ENCODE measurements around the gene ATP11A. TPM values are rescaled to one million over a fixed set of nuclear protein-coding genes. Genes with fewer than 3 reads are reported as not detected.

Gene ATP11A
- polyA plus RNA-seq, 12 donors = 16.4 to 38.1 (median 22.5) TPM; not detected in 1

- no peak for DNase-seq
These were observed 213.3 kb downstream of the ATP11A start for GRCh38 chr13:112903071-112903577.

GRCh38 chr13:112903606-112904195, 213.9 kb downstream of the ATP11A start:
- no peak for DNase-seq

DNA sequence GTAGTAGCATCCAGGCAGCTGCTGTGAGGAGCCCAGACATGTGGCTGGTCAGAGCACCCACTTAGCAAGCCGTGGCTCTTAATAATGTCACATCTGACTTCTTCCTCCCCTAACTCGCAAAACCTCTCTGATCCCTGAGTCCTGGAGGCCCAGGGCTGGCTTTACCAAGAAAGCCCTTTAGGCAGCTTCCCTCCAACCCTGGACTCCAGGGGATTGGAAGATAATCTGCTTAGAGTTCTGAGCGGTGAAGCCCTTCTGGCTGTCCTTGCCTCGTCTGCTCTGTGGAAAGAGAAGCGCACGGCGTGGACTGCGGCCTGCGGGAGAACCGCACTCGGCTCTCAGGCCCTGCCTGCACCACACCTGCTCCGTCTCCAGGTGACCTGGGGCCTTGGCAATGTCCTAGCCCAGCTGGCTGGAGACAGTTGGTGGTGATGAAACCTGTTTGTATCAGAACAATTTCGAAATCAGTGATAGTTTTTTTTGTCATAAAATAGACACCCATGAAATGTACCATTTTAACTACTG, 214.7 kb downstream of the ATP11A start:
- DNase-seq = no peak

- DNase-seq = no peak
These were observed 215.2 kb downstream of the ATP11A start for GRCh38 chr13:112905086-112905485.

DNA sequence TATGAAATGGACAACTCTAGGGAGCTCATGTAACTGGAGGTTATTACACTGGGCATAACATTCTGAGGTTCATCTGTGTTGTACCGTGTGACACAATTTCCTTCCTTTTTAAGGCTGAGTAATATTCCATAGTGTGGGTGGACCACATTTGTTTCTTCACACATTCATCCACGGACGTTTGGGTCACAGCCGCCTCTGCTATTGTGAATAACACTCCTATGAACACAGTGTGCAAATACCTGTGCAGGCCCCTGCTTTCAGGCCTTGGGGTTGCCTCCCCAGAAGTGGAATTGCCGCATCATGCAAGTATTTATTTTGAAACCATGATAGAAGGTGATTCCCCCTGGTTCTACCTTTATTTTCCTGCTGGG, 215.8 kb downstream of the ATP11A start:
- no peak for DNase-seq

- no peak for DNase-seq
These were observed 216.3 kb downstream of the ATP11A start for GRCh38 chr13:112905990-112906641.

- DNase-seq = no peak
These were observed 217.4 kb downstream of the ATP11A start for GRCh38 chr13:112907286-112907685.

GRCh38 chr13:112907871-112908331, 218.1 kb downstream of the ATP11A start:
- no peak for DNase-seq

- no peak for DNase-seq
These were observed 218.5 kb downstream of the ATP11A start for GRCh38 chr13:112908342-112908741.

GRCh38 chr13:112910016-112910415, 220.2 kb downstream of the ATP11A start:
- DNase-seq = no peak

GRCh38 chr13:112910616-112911280, 220.9 kb downstream of the ATP11A start:
- no peak for DNase-seq

GRCh38 chr13:112911285-112911701, 221.5 kb downstream of the ATP11A start:
- no peak for DNase-seq

- no peak for DNase-seq
These were observed 222.0 kb downstream of the ATP11A start for GRCh38 chr13:112911883-112912282.

DNA sequence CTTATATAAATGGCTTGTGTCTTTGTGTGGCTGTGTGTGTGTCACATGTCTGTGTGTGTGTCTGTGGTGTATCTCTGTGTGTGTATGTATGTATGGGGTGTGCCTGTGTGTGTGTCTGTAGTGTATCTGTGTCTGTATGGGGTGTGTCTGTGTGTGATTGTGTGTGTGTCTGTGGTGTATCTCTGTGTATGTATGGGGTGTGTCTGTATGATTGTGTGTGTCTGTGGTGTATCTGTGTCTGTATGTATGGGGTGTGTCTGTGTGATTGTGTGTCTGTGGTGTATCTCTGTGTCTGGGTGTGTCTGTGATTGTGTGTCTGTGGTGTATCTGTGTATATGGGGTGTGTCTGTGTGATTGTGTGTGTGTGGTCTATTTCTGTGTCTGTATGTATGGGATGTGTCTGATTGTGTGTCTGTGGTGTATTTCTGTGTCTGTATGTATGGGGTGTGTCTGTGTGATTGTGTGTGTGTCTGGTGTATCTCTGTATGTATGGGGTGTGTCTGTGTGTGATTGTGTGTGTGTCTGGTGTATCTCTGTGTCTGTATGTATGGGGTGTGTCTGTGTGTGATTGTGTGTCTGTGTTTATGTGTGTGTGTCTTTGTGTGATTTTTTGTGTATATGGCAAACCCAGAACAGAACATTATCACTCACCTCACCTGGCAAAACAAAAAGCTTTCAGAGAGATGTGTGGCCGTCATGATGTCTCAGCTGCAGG, 223.0 kb downstream of the ATP11A start:
- DNase-seq = no peak

DNA sequence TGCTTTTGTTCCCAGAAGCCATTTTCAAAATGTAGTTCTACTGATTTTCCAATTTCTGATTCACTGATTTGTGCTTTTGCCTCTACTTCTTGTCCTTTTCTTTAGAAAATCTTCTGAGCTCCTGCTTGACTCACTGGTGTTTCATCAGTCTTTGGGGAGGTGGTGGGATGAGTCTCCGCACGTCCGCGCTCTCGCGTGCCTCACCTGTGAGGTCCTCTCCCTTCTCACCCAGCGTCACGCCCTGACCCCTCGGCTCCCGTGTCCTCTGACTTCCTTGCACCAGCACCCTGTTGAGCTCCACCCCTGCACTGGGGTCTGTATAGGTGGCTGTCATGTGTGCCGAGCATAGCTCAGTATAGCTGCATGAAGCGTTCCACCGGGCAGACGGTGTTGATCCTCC, 226.5 kb downstream of the ATP11A start:
- DNase-seq = no peak

GRCh38 chr13:112917056-112917664, 227.3 kb downstream of the ATP11A start:
- no peak for DNase-seq

GRCh38 chr13:112917737-112918136, 227.9 kb downstream of the ATP11A start:
- no peak for DNase-seq

DNA sequence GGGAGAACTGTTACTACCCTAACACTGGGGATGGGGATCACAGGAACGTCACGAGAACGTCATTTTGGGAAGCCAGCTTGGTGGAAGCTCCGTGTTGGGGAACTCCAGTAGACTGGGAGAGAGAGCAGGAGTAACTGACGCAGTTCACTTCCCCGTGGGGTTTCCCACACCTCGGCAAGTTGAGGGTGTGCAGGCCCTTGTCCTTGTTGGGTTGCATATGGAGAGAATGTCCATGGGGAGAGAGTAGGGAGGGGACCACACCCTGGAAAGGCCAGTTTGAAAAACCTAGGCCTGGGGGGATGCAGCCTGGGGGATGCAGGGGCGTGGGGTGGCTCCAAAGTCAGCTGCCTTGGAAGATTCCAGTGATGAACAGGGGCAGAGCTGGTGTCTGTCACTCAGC, 228.4 kb downstream of the ATP11A start:
- DNase-seq = no peak

GRCh38 chr13:112918746-112919145, 228.9 kb downstream of the ATP11A start:
- no peak for DNase-seq

GRCh38 chr13:112923962-112924361, 234.1 kb downstream of the ATP11A start:
- no peak for DNase-seq

GRCh38 chr13:112924365-112924764, 234.5 kb downstream of the ATP11A start:
- no peak for DNase-seq

DNA sequence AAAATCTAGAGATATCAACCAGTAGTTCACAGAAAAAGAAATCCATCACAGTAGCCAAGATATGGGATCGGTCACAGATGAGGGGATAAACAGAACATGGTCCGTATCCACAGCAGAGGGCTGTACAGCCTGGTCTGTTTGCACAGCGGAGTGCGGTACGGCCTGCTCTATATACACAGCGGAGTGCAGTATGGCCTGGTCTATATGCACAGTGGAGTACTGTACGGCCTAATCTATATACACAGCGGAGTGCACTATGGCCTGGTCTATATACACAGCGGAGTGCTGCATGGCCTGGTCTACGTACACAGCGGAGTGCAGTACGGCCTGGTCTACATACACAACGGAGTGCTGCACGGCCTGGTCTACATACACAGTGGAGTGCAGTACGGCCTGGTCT, 236.2 kb downstream of the ATP11A start:
- no peak for DNase-seq

Data from muscle of arm (tissue), 12 donors.